ENCODE measurements around the gene MSH3.

Gene MSH3

GRCh38 chr5:80866371-80866770 is 211.9 kb downstream of the MSH3 start:
- Histone ChIP-seq H3K36me3 (ENCODE audit: control insufficient read depth, low read length) (peaks cover 22% of the 10 kb centered on the region), H4K20me1 (ENCODE audit: control insufficient read depth, insufficient read depth, low read depth, low read length) (no peaks in the 10 kb centered on the region), H3K4me2 (ENCODE audit: low read length) (no peak overlapping the region), H3K79me2 (ENCODE audit: control insufficient read depth, low read length) (no peaks in the 10 kb centered on the region), H3K27ac (ENCODE audit: low read depth, low read length) (no peak overlapping the region), H3K4me1 (ENCODE audit: control insufficient read depth, low read length) (no peaks in the 10 kb centered on the region), H3K27me3 (ENCODE audit: control insufficient read depth, low read length) (no peaks in the 10 kb centered on the region), H3K4me3 (ENCODE audit: low read length) (no peak overlapping the region), H3K9me3 (ENCODE audit: control insufficient read depth, insufficient read depth, low read length) (no peaks in the 10 kb centered on the region), H3F3A (ENCODE audit: control insufficient read depth, insufficient read depth) (no peaks in the 10 kb centered on the region), H3K9me2 (replicated peaks; ENCODE audit: control insufficient read depth, low read length) (no peaks in the 10 kb centered on the region)
- no peak for TF ChIP-seq EZH2phosphoT487 (IDR thresholded peaks at IDR 0.05; ENCODE audit: borderline replicate concordance, low read length)
- no peak for TF ChIP-seq CTCF (IDR thresholded peaks at IDR 0.05; ENCODE audit: low read depth, low read length, poor library complexity, severe bottlenecking)

GRCh38 chr5:80867233-80867632 is 212.8 kb downstream of the MSH3 start:
- Histone ChIP-seq H3K4me3 (ENCODE audit: low read length) (no peak overlapping the region), H4K20me1 (ENCODE audit: control insufficient read depth, insufficient read depth, low read depth, low read length) (no peaks in the 10 kb centered on the region), H3K4me2 (ENCODE audit: low read length) (no peak overlapping the region), H3K9me2 (replicated peaks; ENCODE audit: control insufficient read depth, low read length) (no peaks in the 10 kb centered on the region), H3K27me3 (ENCODE audit: control insufficient read depth, low read length) (no peaks in the 10 kb centered on the region), H3F3A (ENCODE audit: control insufficient read depth, insufficient read depth) (no peaks in the 10 kb centered on the region), H3K79me2 (ENCODE audit: control insufficient read depth, low read length) (no peaks in the 10 kb centered on the region), H3K9me3 (ENCODE audit: control insufficient read depth, insufficient read depth, low read length) (no peaks in the 10 kb centered on the region), H3K27ac (ENCODE audit: low read depth, low read length) (no peak overlapping the region), H3K36me3 (ENCODE audit: control insufficient read depth, low read length) (peaks cover 18% of the 10 kb centered on the region), H3K4me1 (ENCODE audit: control insufficient read depth, low read length) (no peaks in the 10 kb centered on the region)
- TF ChIP-seq CTCF (IDR thresholded peaks at IDR 0.05; ENCODE audit: low read depth, low read length, poor library complexity, severe bottlenecking), result no peak
- TF ChIP-seq EZH2phosphoT487 (IDR thresholded peaks at IDR 0.05; ENCODE audit: borderline replicate concordance, low read length), result no peak

GRCh38 chr5:80870442-80870841 is 216.0 kb downstream of the MSH3 start:
- Histone ChIP-seq H3K4me2 (ENCODE audit: low read length) (no peak overlapping the region), H3K9me2 (replicated peaks; ENCODE audit: control insufficient read depth, low read length) (no peaks in the 10 kb centered on the region), H3K4me1 (ENCODE audit: control insufficient read depth, low read length) (no peaks in the 10 kb centered on the region), H3F3A (ENCODE audit: control insufficient read depth, insufficient read depth) (no peaks in the 10 kb centered on the region), H3K27ac (ENCODE audit: low read depth, low read length) (no peak overlapping the region), H3K79me2 (ENCODE audit: control insufficient read depth, low read length) (no peaks in the 10 kb centered on the region), H3K36me3 (ENCODE audit: control insufficient read depth, low read length) (peaks cover 27% of the 10 kb centered on the region), H3K9me3 (ENCODE audit: control insufficient read depth, insufficient read depth, low read length) (no peaks in the 10 kb centered on the region), H4K20me1 (ENCODE audit: control insufficient read depth, insufficient read depth, low read depth, low read length) (no peaks in the 10 kb centered on the region), H3K4me3 (ENCODE audit: low read length) (no peak overlapping the region), H3K27me3 (ENCODE audit: control insufficient read depth, low read length) (no peaks in the 10 kb centered on the region)
- TF ChIP-seq CTCF (IDR thresholded peaks at IDR 0.05; ENCODE audit: low read depth, low read length, poor library complexity, severe bottlenecking) (no peak), EZH2phosphoT487 (IDR thresholded peaks at IDR 0.05; ENCODE audit: borderline replicate concordance, low read length) (no peak)

- H3K9me3 ChIP-seq (ENCODE audit: control insufficient read depth, insufficient read depth, low read length), result no peaks in the 10 kb centered on the region
- no peaks in the 10 kb centered on the region for H3K4me1 ChIP-seq (ENCODE audit: control insufficient read depth, low read length)
- H3F3A ChIP-seq (ENCODE audit: control insufficient read depth, insufficient read depth), result no peaks in the 10 kb centered on the region
- H3K36me3 ChIP-seq (ENCODE audit: control insufficient read depth, low read length), result peaks cover 23% of the 10 kb centered on the region
- no peak overlapping the region for H3K4me2 ChIP-seq (ENCODE audit: low read length)
- TF ChIP-seq CTCF (IDR thresholded peaks at IDR 0.05; ENCODE audit: low read depth, low read length, poor library complexity, severe bottlenecking) (no peak), EZH2phosphoT487 (IDR thresholded peaks at IDR 0.05; ENCODE audit: borderline replicate concordance, low read length) (no peak)
- H3K27ac ChIP-seq (ENCODE audit: low read depth, low read length), result no peak overlapping the region
- no peaks in the 10 kb centered on the region for H4K20me1 ChIP-seq (ENCODE audit: control insufficient read depth, insufficient read depth, low read depth, low read length)
- H3K79me2 ChIP-seq (ENCODE audit: control insufficient read depth, low read length), result no peaks in the 10 kb centered on the region
- H3K9me2 ChIP-seq (replicated peaks; ENCODE audit: control insufficient read depth, low read length), result no peaks in the 10 kb centered on the region
- no peaks in the 10 kb centered on the region for H3K27me3 ChIP-seq (ENCODE audit: control insufficient read depth, low read length)
- H3K4me3 ChIP-seq (ENCODE audit: low read length), result no peak overlapping the region
These were observed 217.1 kb downstream of the MSH3 start for GRCh38 chr5:80871541-80871961.
